SIG-M5 (cell line): ENCODE data around the gene CDC123.
"Not testable (repeated sequence)": the region's sequence is repeated elsewhere in the genome, so short reads cannot be mapped to it uniquely, and the experiment has no call there.

ENCODE experiments used
- DNase-seq: peaks from one replicate; lab custom pipeline; 2025; lab: John Stamatoyannopoulos, UW

Gene CDC123

GRCh38 chr10:12191715-12192114, 4.3 kb upstream of the CDC123 start:
- no peak for DNase-seq

DNA sequence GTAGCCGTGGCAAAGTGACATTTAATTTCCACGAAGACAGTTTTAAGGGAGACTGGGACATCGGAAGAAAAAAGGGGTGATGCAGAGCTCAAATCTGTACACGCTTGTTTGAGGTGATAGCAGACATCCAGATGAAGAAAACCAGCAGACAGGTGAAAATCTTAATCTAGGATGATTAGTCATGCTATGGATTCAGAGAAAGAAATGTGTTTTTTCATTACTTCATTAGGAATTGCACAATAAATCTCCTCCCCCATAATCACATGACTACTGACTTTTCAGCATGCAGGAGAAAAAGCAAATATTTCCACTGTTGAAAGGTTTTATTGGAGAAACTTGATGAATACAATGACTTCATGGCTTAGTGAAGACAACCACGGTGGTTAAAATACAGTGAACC, 2.8 kb upstream of the CDC123 start:
- no peak for DNase-seq

- DNase-seq, result no peak
Measured at GRCh38 chr10:12194752-12195271, 1.2 kb upstream of the CDC123 start.

DNA sequence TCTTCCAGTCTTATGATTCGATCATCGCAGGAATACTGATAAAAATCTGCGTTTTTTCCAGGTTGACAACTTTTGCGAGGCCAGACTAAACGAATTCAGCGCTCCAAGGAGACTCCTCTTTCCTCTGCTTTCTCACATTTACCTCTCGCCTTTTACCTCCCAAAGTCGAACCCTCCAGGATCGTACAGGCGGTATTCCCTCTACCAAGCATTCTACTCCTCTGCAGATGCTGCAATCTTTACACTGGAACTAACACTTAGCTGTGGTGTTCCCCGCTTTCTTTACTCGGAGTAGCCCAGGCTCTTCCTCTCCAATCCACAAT, 746 bp upstream of the CDC123 start:
- DNase-seq, result no peak

GRCh38 chr10:12196531-12197211, 683 bp downstream of the CDC123 start:
- DNase-seq, result no peak

DNA sequence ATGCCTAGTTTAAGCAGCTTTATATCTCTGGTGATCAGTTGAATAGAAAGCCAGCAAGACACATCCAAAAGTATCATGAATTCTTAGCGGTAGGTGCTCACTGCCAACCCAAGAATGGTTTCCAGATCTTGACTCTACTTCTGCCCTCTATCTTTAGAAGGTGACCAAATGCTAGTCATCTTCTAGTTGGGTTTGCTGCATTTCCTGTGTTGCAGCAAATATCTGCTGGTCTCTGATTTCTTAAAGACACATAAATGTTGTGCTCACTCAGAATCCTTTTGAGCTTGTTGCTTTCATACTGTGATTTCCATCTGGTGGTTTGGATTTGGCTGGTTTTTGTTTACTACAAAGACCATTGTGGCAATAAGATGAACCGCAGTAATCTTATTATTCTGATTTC, 2.2 kb downstream of the CDC123 start:
- DNase-seq, result no peak

DNA sequence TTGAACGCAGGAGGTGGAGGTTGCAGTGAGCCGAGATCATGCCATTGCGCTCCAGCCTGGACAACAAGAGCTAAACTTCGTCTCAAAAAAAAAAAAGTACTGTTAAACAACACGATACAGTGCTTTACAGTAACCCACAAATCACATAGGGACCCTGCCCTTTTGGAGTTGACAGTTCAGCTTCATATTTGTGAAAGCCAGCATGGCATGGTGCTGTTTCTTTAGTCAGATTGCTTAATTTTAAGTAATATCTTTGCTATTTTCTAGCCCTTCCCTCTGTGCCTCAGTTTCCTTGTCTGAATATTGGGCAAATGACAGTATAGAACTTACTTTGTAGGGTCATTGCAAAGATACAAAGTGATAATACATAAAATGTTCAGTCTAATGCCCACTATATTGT, 4.9 kb downstream of the CDC123 start:
- no peak for DNase-seq

DNA sequence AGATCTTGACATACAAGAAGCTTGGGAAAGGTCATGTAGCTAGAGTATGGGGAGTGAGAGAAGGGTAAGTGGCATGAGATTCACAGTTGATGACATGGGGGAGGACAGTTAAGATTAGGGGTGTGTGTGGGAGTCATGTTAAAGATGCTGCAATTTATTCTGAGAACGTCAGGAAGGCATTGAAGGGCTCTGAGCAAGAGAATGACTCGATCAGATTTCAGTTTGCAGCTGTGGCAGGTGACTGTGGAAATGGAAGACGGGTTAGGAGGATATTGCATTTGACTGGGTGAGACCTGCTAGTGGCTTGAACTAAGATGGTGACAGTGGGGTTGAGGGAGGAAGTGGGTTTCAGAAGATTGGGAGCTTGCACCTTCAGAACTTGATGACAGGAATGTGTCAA, 5.6 kb downstream of the CDC123 start:
- DNase-seq, result no peak

DNA sequence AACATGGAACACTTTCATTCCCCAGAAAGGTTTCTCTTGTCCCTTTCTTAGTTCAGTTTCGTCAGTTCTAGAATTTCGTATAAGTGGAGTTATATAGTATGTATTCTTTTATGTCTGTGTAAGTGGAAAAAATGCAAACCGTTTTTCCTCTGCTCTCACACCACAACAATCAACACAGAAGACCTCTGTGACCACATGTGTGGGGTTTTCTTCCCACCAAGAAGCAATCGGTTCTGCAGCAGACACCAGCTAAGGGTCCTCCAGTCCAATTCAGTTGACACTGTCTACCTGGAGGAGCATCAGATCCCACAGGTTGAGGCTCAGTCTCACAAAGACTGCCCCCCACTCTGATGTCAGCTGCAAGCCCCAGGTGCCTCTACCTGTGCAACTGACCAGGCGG, 6.2 kb downstream of the CDC123 start:
- no peak for DNase-seq

DNA sequence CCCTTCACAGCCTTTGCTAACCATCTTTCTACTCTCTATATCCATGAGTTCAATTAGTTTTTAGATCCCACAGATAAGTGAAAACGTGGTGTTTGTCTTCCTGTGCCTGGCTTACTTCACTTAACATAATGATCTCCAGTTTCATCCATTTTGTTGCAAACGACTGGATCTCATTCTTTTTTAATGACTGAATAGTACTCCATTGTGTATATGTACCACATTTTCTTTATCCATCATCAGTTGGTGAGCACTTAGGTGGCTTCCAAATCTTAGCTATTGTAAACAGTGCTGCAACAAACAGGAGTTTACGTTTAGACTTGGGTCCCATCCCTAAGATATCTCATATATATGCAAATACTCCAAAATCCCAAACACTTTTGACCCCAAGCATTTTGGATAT, 9.1 kb downstream of the CDC123 start:
- DNase-seq, result no peak

DNA sequence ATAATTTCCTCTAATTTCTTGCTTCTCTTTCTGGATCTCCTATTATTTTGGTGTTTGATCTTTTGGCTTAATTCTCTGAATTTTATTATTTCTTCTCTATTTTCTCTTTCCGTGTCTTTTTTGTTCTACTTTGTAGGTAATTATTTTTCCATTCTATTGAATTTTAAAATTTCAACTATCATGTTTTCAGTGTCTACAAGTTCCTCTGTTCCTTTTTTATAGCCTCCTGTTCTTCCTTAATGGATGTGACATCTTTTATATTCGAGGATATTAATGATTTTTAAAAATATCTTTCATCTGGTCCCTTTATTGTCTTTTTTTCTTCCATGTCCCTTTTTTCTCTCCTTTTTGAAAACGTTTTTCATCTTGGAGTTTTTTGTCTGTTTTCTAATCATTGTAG, 11.1 kb downstream of the CDC123 start:
- no peak for DNase-seq

GRCh38 chr10:12208460-12208859, 12.5 kb downstream of the CDC123 start:
- no peak for DNase-seq

GRCh38 chr10:12212454-12212853, 16.5 kb downstream of the CDC123 start:
- DNase-seq, result no peak

DNA sequence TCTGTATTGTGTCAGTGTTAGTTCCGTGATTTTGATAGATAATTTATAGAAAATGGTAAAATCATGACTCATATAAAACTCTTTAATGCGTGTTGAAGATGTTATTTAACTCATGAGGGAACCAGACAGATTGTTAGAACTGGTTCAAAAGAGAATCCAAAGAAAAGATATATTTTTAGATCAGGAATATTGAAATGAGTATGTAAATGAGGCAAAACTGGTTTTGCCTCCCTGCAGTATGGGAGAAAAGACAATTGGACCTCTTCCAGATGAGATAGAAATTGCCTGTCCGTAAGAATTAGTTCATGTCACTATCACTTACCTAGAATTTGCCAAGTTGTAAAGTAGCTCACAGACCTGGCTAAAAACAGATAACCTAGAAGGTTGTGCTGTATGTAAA, 17.6 kb downstream of the CDC123 start:
- no peak for DNase-seq

DNA sequence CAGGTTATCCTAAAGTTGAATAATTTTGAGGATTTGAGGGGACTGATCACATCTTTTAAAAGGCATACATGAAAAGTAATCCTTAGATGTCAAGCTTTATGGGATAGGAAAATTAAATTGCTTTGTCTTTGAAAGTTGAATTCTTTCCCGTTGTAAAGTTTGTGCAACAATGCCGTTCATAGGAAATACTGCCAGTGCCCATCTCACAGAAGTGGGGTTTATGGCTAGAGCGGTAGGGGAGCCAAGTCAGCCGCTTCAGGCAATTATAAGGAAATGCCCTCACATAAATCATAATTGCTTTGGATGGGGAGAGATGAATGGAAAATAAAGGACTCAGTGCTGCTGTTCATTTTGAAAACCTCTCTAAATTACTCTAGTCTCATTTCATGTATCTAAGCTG, 18.1 kb downstream of the CDC123 start:
- DNase-seq, result no peak

DNA sequence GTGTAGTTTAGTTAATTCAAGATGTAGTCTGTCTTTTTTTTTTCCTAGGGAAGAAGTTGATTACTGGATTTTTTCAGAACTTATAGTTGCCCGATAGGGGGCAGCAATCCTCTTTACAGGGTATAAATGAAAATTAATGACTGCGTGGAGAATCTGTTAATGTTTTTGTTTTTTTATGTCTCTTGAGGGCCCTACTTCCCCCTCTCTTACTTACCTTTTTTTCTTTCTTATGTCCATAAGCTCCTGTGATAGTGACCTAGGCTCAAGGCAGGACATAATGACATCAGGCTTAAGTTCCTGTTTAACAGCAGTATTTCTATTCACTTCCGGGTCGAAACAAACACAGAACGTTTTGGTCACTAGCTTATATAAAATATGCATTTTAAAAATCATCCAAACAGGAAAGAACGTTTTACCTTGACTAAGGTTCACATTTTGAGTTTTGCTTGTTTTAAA, 18.8 kb downstream of the CDC123 start:
- no peak for DNase-seq

DNA sequence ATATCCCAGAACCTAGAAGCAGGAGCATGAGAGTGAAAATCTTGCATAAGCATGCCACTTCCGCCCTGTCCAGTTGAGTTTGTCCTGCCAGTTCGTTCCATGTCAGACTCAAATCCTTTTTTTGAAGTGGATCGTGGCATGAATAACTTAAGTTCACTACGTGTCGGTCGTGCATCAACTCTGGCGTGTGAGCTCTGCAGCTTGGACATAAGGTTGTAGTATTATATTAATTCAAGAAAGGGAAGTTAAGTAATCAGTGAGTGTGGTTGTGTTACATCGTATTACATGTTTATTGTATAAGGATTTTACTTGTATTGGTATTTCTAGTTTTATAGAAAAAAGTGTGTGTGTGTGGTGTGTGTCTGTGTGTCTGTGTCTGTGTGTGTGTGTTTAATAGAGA, 23.0 kb downstream of the CDC123 start:
- DNase-seq, result no peak

GRCh38 chr10:12221323-12222298, 25.6 kb downstream of the CDC123 start:
- DNase-seq, result no peak

DNA sequence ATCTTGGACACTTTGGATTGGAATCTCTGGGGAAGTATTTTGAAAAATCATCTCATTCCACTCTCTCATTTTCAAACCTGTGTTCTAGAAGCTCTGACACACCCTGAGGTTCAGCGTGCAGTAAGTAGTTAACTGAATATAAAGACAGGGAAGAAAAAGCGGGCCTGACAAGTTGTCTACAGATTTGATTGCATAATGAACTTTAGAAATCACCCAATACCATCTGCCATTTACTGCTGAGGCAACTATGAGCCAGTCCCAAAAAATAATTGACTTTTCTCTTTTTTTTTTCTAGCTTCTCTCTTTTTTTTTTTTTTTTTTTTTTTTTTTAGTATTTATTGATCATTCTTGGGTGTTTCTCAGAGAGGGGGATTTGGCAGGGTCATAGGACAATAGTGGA, 29.5 kb downstream of the CDC123 start:
- DNase-seq, result no peak

DNA sequence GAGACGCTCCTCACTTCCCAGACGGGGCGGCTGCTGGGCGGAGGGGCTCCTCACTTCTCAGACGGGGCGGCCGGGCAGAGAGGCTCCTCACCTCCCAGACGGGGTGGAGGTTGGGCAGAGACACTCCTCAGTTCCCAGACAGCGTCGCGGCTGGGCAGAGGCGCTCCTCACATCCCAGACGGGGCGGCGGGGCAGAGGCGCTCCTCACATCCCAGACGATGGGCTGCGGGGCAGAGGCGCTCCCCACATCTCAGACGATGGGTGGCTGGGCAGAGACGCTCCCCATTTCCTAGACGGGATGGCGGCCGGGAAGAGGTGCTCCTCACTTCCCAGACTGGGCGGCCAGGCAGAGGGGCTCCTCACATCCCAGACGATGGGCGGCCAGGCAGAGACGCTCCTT, 30.4 kb downstream of the CDC123 start:
- DNase-seq, result not testable (repeated sequence)

GRCh38 chr10:12228851-12229250, 32.9 kb downstream of the CDC123 start:
- no peak for DNase-seq

DNA sequence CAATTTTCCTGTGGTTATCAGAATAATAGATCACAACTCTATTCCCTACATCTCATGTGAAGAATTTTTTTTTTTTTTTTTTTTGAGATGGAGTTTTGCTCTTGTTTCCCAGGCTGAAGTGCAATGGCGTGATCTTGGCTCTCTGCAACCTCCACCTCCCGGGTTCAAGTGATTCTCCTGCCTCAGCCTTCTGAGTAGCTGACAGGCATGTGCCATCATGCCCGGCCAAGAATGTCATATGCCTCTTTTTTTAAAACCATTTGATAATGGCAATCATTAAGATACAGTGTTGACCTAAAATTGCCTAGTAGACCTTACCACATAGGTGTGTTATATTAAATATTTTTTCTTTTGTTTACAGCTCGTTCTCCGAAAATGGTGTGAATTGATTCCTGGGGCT, 38.7 kb downstream of the CDC123 start:
- not testable (repeated sequence) for DNase-seq

GRCh38 chr10:12235116-12235694, 39.2 kb downstream of the CDC123 start:
- no peak for DNase-seq
